HG03439 (cell line): ENCODE data around the gene CCL3.
"Not testable (repeated sequence)": the region's sequence is repeated elsewhere in the genome, so short reads cannot be mapped to it uniquely, and the experiment has no call there.

ENCODE experiments used
- ATAC-seq: cut with Tn5 transposase; IDR thresholded peaks from one replicate; pipeline ENCODE4 v1.9.1; 2021; ENCODE audit warnings: mild to moderate bottlenecking, moderate library complexity; ENCODE audit not compliant: unreplicated experiment

CCL3 gene

GRCh38 chr17:36117505-36118382 is 27.8 kb upstream of the CCL3 start:
- no peak for ATAC-seq

GRCh38 chr17:36115649-36115977 is 25.7 kb upstream of the CCL3 start:
- ATAC-seq = not testable (repeated sequence)

- not testable (repeated sequence) for ATAC-seq
Measured at GRCh38 chr17:36114971-36115648, 25.2 kb upstream of the CCL3 start.

GRCh38 chr17:36113131-36113530 is 23.2 kb upstream of the CCL3 start:
- not testable (repeated sequence) for ATAC-seq

GRCh38 chr17:36112572-36112971 is 22.6 kb upstream of the CCL3 start:
- no peak for ATAC-seq

- no peak for ATAC-seq
Measured at GRCh38 chr17:36111068-36111490, 21.1 kb upstream of the CCL3 start.

- not testable (repeated sequence) for ATAC-seq
Measured at GRCh38 chr17:36108265-36108664, 18.3 kb upstream of the CCL3 start.

GRCh38 chr17:36107660-36108059 is 17.7 kb upstream of the CCL3 start:
- ATAC-seq = no peak

GRCh38 chr17:36106493-36106835 is 16.5 kb upstream of the CCL3 start:
- no peak for ATAC-seq

GRCh38 chr17:36105781-36106492 is 16.0 kb upstream of the CCL3 start:
- ATAC-seq = no peak

GRCh38 chr17:36104701-36105181 is 14.8 kb upstream of the CCL3 start:
- ATAC-seq = no peak

GRCh38 chr17:36104246-36104645 is 14.3 kb upstream of the CCL3 start:
- not testable (repeated sequence) for ATAC-seq

- ATAC-seq = peak; percentile 61
Measured at GRCh38 chr17:36103401-36103975, 13.5 kb upstream of the CCL3 start, which contains the start of gene CCL4. Gene CCL4 (plus strand): TSS chr17:36103827. CDS start chr17:36103906, 79 bp downstream.

- not testable (repeated sequence) for ATAC-seq
Measured at GRCh38 chr17:36099004-36099403, 9.1 kb upstream of the CCL3 start.

GRCh38 chr17:36095992-36096391 is 6.0 kb upstream of the CCL3 start:
- ATAC-seq = no peak

GRCh38 chr17:36094746-36095145 is 4.8 kb upstream of the CCL3 start:
- ATAC-seq = no peak

GRCh38 chr17:36094232-36094631 is 4.3 kb upstream of the CCL3 start:
- no peak for ATAC-seq

- not testable (repeated sequence) for ATAC-seq
Measured at GRCh38 chr17:36092715-36093114, 2.8 kb upstream of the CCL3 start.

GRCh38 chr17:36092230-36092629 is 2.3 kb upstream of the CCL3 start:
- ATAC-seq = peak; percentile 22

GRCh38 chr17:36089339-36089865 is 541 bp downstream of the CCL3 start:
- no peak for ATAC-seq
